ENCODE results near the gene DGKI.
A peak's percentile ranks its signal among the peaks of the same experiment; 100 is the strongest.

The DGKI gene

DNA sequence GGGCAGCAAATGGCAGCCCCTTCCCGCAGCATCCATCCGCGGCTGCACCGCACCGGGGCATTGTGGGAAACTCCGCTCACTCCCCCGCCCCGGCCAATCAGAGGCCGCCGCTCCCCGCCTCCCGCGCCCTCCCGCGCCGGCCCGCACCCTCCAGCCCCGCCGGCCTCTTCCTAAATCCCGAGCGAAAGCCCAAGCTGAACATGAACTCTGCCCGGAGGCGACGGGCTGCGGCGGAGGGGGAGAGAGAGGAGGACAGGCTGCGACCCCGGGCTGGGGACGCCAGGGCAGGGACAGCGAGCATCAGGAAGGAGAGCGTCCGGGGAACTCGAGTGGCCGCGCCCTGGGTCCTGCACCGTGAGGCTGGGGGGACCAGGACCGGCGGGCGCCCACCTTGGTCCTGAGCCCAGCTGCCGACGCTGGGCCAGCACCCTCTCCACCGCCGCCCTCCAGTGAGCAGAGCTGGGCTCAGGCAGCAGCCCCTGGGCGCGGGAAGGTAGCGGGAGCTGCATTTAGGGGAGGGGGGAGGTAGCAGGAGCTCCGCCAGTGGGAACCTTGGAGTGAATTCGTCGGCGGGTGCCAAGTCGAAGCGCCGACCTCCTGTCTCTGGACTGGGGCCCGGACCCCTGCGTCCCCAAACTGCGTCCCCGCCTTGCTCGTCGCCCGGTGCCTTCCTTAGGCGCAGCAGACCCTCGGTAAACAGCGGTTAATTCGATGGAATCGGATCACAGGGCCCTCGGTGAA lies at the start of gene DGKI:
DGKI (minus strand) TSS at position 148 of the 741 bp plus-strand sequence.
- DNase-seq: peak in 1 of 2 donors; percentile 34

DNA sequence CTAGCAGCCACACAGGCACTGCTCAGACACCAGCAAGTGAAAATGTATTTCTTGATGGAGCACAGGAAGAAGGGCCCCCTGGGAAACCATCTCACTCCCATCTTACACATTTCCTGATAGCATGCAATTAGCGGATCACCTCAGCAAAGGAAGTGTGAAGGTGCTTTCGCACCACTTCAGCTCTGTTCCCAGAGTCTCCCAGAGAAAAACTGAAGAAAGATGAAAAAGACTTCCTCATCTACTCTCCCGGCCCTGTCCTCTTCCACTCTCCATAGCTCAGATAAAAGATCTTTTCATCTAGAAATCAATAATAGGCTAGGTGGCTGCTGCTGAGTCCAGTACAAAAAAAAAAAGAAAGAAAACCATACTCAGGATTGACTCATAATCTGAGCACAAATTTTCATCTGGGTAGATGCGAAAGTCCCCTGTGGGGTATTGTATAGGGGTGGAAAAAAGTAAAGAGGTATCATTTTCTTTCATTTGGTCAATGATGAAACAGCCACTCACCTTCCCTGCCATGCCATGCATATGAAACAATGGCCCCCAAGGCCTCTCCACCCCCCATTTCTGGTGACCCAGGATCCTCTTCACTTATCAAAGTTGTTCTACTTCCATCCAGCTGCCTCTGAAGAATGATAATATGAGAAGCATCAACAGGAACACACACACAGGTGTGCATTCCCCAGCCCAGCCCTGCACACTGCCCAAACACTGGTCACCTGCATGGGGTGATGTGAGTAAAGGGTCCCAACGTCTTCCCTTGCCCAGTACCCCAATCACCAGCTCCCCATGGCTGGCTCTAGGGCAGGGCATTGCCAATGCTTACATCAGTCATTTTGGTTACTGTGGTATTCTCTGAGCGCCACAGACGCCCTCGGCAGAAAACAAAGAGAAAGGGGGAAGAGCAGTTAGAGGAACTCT lies 48.8 kb upstream of the DGKI start:
- peak in 1 of 2 donors; percentile 30 for DNase-seq

DNA sequence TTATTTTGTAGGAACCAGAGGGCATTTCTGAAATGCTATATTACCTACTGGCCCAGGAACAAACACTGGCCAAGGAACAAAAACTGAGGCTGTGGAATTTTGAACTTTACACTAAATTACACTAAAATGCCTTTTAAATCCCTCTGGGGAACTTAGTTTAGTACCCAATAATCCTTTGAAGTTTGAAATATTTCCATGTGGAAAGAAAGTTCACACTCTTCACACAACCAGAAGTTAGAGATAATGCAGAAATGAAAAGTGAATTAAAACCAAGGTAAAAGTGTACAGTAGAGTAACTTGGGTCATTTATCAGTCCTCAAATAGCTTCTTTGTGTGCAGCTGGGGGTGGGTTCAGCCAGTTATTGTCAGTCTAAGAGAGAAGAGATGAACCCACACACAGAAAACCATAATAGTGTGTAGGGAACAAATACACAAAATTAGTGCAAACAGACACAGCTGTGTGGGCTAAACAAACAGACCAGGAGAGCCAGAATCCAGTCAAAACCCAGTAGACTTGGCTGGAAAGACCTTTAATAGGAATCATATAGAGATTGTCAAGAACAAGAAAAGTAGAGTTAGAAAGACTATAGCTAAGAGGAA lies 46.5 kb upstream of the DGKI start:
- no peak for DNase-seq

DNA sequence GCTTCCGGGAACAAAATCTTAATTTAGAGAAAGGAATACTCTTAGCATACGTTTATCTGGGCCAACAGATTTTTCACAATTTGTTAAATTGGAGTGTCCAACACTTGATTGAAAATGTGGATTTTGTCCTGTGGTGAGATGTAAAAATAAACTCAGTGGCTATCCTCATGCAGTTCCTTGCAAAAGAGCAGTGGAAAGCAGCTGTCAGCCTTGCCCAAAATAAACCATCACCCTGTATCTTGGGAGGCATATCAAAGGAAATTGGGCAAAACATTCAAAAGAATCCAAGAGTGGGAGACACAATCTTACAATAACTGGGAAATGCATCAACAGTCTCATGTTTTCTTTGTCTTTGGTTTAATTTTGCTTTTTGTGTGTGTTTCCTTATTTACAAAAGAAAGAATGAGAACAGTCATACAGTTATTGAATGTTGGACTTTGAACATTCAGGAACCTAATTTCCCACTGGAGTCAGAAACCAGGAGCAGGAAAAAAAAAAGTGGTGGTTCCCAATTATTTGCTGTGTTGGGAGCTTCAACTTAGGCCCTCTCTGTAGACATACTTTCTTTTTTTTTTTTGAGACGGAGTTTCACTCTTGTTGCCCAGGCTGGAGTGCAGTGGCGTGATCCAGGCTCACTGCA lies 44.4 kb upstream of the DGKI start:
- no peak for DNase-seq

DNA sequence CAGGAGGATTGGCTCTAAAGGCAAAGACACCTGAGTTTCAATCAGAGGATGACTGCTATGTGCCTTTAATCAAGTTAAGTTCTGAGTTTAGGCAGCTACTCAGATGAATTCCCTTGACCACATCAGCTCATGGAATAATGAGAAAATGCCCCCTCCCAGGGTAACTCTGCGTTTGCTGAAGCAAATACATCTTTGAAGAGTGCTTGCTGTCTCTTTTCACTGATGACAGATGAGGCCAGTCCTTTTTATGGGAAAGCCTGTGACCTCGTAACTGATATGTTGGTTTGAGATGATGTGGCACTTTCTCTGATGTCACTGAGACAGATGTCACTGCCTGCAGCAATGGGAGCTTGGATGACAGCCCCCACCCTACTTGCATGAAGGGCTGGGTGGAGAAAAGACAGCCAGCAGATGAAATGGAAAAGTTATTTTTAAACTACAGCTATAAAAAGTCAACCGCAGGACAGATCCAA lies 43.7 kb upstream of the DGKI start:
- no peak for DNase-seq

DNA sequence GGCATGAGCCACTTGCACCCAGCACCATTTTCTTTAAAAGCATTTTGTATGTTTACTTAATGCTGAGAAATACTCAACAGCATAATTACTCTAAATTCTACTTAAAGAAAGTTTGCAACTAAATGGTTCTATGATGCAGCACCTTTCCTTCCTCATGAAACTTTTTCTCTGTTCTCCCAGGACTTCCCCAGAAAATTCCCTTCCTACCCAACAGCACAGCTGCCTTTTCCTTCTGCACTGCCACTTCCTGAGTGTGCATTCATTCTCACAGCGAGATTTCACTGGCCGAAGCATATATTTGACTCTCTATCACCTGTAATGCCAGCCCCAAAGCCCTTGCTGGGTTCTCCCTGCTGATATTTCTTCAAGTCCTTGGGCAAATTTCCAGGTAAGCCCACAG lies 41.5 kb upstream of the DGKI start:
- no peak for DNase-seq

DNA sequence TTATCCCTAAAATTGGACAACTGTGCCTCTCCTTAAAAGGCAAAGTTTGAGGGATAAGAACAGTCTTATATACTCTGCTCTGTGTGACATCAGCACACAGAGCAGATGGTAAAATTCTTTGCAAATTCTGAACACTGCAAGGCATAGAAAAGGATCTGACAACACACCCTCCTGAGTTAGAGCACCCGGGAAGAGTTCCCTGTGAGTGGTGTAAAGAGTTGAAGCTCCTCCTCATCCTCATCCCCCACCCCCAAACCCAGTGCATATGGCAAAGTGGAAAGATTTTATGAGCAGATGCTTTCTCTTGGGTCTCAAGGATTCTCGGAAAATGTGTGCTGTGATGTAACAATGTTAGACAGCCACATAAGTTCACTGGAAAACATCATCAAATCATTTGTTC lies 40.0 kb upstream of the DGKI start:
- DNase-seq: no peak

DNA sequence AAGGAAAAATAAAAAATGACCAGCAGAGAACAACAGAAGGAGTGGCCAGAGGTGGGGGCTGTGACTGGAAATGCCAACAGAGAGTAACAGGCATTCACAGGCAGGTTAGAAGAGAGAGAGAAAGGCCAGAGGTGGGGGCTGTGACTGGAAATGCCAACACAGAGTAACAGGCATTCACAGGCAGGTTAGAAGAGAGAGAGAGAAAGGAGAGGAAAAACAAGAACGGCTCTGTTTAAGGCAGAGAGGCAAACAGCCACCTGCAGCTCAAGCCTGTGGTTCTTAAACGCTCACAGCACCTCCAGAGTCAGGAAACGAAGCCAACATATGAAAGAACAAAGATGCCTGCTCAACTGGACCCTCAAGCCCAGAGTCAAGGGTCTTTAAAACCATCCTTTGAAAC lies 39.5 kb upstream of the DGKI start:
- no peak for DNase-seq

DNA sequence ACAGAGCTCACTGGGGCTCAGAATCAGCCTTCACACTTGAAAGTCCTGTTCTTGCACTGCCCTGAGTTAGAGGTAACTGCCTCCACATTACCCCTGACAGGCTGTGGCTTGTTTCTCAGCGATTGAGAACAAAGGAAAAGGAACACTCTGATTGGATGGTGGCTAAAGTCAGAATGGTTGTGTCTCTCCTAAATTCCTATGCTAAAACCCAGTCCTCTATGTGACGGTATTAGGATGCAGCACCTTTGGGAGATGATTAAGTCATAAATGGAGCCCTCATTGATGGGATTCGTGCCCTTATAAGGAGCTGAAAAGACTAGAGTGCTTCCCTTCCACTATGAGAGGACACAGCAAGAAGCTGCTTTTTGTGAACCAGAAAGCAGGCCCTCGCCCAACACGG lies 38.9 kb upstream of the DGKI start:
- no peak for DNase-seq

DNA sequence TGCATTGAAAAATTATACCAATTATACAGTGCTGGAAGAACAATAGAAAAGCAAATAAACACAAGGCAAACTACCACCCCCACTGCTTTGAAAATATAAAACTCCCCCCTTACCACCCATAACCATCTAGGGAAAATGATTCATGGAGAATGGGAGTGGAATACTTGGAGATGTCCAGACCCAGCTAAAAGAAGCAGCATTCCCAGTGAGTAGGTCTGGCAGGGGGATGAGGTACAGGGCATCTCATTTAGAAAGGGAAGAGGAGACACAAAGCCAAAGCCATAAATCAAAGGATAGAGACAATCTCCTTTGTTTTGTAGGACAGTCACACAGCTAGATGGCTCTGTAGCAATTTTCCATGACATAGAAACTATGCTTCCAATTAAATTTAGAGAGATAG lies 36.0 kb upstream of the DGKI start:
- DNase-seq: no peak

DNA sequence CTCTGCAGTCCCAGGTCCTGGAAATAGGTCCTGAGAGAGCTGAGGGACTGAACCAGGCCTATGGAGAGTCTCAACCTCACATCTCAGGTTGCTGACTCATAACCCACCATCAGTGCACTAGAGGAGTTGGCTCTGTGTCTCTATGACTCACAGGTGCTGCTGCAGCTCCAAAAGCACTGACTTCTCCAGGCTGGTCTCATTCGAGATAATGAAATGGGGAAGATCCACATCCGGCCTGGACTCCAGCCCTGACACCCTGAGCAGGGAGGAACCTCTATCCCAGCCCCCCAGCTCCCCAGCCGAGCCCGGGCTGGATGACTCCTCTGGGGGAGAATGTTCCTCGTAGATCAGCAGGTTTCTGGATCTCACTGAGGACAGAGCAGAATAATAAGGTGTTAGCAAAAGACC lies 35.5 kb upstream of the DGKI start:
- no peak for DNase-seq

DNA sequence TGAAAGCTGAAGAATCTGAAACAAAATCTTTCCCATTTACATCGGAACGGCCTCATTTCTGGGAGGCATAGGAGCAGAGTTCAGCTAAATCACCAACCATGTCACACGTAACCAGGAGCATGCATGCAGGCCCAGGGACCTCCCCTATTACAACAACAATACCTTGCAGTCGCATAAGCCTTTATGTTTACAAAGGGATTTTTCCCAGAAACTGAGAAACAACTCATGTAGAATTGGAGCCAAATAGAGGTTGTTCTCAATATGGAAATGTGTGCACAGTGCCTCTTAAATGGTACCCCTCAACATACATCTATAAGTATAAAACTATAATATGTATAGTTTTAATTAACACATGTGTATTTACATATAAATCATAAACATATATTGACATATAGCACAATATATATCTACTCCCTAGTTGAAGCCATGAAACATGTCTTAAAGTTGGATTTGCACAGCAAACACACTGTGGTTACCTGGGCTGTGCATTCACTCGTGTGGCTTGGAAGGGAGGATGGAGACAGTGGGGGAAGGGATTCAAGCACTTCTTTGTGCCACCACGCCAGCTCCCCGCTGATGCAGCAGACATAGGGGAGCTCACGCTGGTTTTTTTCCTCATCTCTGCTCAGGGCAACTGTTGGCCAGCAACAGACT lies 35.0 kb upstream of the DGKI start:
- no peak for DNase-seq

DNA sequence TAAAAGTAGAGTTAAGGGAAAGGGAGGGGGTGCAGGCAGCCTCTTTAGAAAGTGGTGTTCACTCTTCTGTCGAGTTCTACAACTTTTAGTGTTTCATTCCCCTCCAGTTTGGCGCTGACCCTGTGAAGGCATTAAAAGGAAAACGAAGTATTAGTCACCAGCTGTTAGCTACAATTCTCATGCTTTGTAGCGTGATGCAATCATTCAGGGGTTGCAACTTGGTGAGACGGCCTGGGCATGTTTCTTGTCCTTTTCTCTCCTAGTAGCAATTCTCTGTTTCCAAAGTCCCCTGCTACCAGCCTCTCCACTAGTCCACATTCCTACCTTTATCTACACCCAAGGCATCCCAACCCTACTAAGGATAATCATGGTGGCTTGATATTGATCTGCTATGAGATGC lies 33.7 kb upstream of the DGKI start:
- no peak for DNase-seq

DNA sequence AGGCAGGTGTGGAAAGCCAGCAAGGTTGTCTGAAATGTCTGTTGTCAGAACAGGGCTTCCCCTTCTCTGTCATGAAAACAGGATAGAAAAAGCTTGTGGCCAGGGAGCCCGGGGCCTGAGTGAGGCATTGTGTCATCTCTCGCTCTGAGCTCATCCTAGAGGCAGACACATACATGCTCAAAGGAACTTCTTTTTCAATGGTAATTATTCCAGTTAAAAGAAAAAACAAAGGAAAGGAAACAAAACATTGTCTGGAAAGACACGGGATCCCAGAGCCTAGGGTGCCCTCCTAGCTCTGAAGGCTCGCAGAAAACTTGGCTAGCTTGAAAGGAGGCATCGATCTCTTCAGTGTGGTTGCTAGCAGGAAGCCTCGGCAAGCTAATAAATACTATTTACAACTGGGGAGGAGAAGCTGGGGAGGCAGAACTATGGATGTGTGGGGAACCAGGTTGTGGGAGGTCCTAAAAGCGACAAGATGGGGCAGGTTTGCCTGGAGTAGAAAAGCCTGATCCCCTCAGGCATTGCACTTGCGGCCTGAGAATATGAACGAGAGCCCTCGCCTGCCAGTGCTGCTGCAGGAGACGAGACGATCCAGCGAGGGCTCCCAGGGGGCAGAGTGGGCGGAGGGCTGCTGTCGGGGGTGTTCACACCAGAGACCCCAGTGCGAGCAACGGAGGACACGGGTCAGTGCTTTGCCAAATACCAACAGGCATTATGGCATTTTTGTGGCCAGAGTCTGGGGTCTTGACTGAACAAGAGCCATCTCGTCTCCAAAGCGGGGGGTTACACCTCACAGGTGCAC lies 32.8 kb upstream of the DGKI start:
- DNase-seq: no peak

DNA sequence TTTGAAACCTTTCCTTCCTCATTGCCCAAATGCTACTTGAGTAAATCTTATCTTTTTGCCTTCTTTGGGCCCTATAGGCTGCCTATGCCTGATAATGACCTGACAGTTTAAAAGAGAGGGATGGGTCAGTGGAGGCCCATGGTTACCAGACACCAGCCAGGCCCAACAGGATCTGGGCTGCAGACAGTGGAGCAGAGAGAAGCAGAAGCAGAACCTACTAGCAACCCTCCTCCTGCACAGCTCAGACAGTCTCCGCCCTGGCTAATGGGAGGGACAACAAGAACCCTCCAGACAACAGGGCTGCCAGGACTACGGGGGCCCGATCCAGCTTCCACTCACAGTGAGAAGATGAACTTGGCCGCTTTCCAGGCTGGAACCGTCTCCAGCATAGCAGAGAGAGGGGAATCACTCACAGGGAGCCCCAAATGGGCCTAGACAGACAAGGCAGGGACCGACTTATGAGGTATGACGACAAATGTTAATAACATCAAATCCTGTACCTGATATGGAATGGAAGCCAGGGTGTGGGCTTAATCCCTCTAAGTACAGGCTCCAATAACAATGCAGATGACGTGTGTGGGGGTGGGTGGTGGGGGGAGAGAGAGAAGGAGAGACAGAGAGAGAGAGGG lies 31.7 kb upstream of the DGKI start:
- no peak for DNase-seq

DNA sequence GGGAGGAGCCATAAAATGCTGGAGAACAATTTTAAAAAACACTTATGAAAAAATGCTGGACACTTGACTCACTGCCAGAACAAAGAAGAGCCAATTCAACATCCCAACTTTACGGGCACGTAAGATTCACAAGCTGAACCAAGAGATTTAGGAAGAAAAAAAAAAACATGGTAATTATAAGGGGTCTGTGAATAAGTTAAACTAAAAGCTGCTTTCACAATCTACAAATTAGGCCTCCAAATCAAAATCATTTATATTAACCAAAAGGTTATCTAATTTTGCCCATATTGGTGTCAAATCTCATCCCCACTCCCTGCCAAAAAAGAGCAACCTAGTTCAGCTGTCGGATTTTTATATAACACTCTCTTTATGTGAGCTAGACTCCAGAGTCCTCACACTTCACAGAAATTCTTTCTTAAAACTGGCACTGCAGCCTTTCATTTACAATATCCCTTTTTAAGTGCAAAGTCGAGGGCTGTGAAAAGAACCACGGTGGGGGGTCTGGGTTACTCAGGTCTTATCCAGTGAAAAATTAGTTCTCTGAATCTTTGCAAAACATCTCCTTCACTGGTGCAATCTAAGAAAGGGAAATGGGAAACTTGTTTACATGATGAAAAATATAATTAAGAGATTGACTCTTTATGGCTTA lies 30.4 kb upstream of the DGKI start:
- DNase-seq: no peak

DNA sequence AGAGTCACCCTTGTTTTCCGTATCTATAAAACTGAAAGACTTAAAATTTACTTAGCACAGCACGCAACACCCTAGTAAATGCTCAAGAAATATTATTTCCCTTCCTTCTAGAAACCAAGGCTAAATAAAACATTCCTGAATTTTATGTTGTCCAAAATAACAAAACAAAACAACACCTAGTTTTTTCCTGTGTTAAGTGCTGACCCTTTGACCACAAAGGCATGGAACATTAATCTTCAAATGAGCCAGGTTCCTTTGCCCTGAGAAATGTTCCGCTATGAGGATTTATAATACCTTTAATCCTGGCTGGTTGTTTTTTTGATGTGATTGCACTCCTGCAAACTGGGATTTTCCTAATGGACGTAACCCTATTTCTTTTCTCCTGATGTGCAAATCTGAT lies 29.0 kb upstream of the DGKI start:
- DNase-seq: no peak

DNA sequence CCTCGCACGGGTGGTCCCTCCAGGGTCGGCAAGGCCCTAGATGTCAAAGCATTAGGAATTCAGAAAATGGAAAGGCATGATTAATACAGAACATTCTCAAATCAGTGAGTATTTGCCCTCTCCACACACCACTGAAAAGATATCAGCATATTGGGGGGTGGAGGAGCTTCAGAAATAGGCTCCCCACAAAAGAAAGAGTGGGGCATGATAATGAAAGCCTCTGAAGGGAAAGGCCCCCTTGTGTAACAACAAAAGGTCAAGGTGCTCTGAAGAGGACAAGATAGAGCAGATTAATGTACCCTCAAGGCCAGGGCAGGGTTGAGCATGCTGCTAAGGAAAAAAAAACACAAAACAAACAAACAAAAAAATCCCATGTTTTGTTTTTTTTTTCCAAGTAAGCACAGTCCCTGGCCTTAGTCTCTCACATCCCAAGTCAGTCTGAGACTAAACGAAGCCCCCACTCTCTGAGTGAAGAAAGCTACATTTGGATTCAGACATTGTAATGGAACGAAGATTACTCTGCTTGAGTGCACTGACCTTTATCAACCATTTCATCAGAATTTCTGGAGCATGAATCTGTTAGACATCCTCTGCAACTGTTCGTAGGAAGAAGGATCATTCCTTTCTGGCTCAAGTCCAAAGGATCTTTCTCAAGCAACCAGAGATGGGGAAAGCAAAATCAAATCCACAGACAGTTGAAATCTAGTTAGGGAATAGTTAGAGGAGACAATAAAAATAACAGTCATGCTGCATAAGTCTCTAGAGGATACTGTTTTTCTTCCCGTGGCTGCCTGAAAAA lies 27.4 kb upstream of the DGKI start:
- DNase-seq: no peak

DNA sequence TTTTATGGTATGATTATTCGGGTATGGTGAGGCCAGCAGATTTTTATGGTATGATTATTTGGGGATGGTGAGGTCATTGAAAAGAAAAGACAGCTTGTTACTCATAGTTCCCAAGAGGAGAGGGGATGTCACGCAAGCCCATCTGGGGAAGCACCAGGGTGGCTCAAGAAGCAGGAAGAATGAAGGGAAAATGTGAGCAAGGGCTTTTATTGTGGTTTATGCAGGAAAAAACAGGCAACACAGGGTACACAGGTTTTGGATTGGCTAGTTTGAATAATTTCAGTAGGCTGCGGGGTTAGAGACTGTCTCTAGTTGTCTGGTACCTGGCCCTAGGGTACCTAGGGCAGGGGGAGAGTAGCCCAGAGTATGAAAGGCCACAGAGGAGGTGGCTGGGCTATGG lies 26.8 kb upstream of the DGKI start:
- DNase-seq: peak in 1 of 2 donors; percentile 27
